Cardiac septum (tissue), 1 donor: ENCODE measurements around the gene CLEC2B. TPM values are rescaled to one million over a fixed set of nuclear protein-coding genes. Genes with fewer than 3 reads are reported as not detected.

Experiments used
- DNase-seq: peaks from one replicate; pipeline ENCODE4 v3.0.0-alpha.2; 2020; ENCODE audit warnings: low spot score
- intact Hi-C: fragments of 100-400 bp; cut with DNase I; formaldehyde crosslinking; loops from one replicate; pipeline ENCODE4 v1.14.0; 2022
- total RNA-seq: library from RNA; stranded (reverse); fragmentation: NEBNext Ultra II Directional; extraction: Animal tissue kit (Norgen Biotek cat#: 25700); gene quantifications from one replicate; pipeline ENCODE4 v1.2.1, GENCODE V29; 2021
- donor health status: DM: no; HTN: no; CAD: no.

Gene CLEC2B
- total RNA-seq, 1 donor from 2014 or later: 6.7 TPM

DNA sequence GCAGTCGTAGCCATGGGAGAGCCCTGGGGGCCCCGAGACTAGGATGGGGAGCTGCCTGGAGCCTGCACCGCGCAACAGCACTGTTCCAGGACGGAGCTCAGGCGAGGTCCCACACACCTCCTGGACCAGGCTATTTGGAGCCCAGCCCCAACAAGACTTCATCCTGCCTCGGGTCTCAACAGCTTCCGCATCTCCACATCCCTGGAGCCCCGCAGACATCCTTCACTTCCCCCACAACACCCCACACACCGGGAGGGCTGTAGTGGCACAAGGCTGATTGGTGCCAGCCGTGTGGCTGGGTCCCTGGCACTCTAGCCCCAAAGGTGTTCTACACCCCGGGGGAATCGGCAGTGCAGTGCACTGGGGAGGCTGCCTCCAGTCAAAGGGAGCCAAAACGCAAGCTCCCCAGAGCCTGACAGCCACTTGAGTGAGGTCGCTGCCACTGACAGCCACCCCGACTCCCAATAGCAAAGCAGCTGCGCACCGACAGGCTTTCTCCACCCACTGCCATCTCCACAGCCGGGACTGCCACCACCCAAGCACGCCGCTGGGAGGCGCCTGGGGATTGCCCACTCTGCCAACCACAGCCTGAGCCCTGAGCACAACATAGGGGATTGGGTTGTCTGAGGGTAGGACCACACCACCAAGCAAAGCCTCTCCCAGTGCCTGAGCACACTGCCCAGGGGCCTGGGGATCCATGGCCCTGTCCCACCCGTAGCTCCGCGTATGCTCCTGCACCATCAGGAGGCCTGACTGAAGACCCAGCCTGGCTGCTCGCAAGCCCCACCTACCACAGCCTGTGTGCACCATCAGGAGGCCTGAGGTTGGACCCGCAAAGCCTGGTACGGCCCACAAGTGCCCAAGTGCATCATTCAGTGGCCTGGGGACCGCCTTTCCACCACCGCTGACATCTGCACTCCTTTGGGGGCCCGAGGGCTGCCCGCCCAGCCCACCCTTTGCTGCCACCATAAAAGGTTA, 55.0 kb downstream of the CLEC2B start:
- intact Hi-C loops: loop anchor here (5.0 kb wide), 1 partner anchor 113 kb away; no protein-coding TSS in a partner anchor
- peak; percentile 95 for DNase-seq

GRCh38 chr12:9811621-9812020, 57.5 kb downstream of the CLEC2B start:
- no peak for DNase-seq
- intact Hi-C loops: loop anchor here (5.0 kb wide), 1 partner anchor 116 kb away; no protein-coding TSS in a partner anchor

GRCh38 chr12:9810671-9811070, 58.5 kb downstream of the CLEC2B start:
- DNase-seq: no peak
- intact Hi-C loops: loop anchor here (5.0 kb wide), 1 partner anchor 117 kb away; no protein-coding TSS in a partner anchor

GRCh38 chr12:9809866-9810265, 59.3 kb downstream of the CLEC2B start:
- intact Hi-C loops: loop anchor here (5.0 kb wide), 1 partner anchor 117 kb away; no protein-coding TSS in a partner anchor
- DNase-seq: no peak

GRCh38 chr12:9809338-9809737, 59.8 kb downstream of the CLEC2B start:
- DNase-seq: no peak
- intact Hi-C loops: no loop called here

GRCh38 chr12:9808504-9808903, 60.6 kb downstream of the CLEC2B start:
- intact Hi-C loops: no loop called here
- DNase-seq: no peak

- intact Hi-C loops: no loop called here
These were observed 62.4 kb downstream of the CLEC2B start for GRCh38 chr12:9806714-9807113.

DNA sequence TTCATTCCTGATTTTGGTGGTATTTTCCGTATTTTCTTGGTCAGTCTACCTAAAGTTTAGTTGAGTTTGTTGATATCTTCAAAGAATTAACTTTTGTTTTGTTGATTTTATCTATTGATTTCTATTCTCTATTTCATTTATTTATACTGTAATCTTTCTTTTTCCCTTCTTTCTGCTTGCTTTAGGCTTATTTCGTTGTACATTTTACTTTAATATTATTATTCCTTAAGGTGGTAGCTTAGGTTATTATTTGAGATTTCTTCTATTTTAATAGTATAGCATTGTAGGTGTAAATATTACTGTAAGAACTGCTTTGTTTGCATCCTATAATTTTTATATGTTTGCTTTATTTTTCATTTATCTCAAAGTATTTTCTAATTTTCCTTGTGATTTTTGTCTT, 63.3 kb downstream of the CLEC2B start:
- DNase-seq: no peak
- intact Hi-C loops: no loop called here

More at GRCh38 chr12:9806714-9807113, 62.4 kb downstream of the CLEC2B start:
- no peak for DNase-seq

Other genes with a start within 250 kb of the CLEC2B start
- 4.7 TPM for gene CLEC2D, start 199.6 kb downstream of the CLEC2B start, total RNA-seq
- not detected for gene CLECL1, start 136.3 kb downstream of the CLEC2B start, total RNA-seq
- 0.24 TPM for gene CD69, start 108.5 kb downstream of the CLEC2B start, total RNA-seq
- gene KLRF1, start 41.9 kb downstream of the CLEC2B start, total RNA-seq: not detected
- not detected for gene KLRF2, start 12.1 kb upstream of the CLEC2B start, total RNA-seq
- not detected for gene CLEC2A, start 63.0 kb upstream of the CLEC2B start, total RNA-seq
- gene CLEC12A, start 102.1 kb upstream of the CLEC2B start, total RNA-seq: 0.30 TPM
- not detected for gene CLEC1B, start 129.8 kb upstream of the CLEC2B start, total RNA-seq
- not detected for gene CLEC12B, start 141.3 kb upstream of the CLEC2B start, total RNA-seq
- not detected for gene CLEC9A, start 161.3 kb upstream of the CLEC2B start, total RNA-seq
- 2.2 TPM for gene CLEC1A, start 229.6 kb upstream of the CLEC2B start, total RNA-seq